Measurements from ENCODE around the gene PIM1.

Gene PIM1

DNA sequence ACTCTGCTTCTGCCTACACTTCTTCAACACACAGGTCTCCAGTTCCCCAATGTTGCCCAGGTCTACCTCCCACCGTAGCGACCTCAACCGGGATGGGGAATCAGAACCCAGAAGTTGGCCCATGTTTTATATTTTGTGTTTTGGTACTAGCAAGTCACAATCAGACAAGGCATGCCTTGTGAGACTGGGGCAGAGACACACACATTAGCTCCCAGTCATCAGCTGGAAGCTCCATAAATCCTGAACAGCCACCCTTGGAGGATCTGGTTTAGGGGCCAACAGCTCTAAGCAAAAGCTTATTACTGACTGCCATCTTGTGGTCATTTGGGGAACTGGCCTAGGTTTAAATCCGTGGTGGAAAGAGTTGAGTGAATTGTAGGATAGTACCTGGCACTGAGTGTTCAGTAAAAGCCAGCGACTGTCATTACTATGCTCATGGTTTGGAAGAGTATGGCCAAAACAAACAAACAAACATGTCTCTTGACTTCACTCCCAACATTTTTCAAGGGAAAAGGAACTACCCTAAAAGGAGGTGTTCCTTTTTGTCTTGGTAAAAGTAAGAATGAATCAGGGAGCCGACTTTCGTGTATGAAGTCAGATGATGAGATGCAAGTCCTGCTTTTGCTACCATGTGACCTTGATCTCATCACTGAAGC, 40.5 kb downstream of the PIM1 start:
- H3K27ac ChIP-seq = no peak overlapping the region
- DNase-seq = peak; percentile 80
- H3K4me3 ChIP-seq (ENCODE audit: low read depth, low read length) = no peak overlapping the region
- no peaks in the 10 kb centered on the region for H3K36me3 ChIP-seq (replicated peaks)
- H3K27me3 ChIP-seq (replicated peaks) = no peaks in the 10 kb centered on the region
- TF ChIP-seq, protein P1, sequence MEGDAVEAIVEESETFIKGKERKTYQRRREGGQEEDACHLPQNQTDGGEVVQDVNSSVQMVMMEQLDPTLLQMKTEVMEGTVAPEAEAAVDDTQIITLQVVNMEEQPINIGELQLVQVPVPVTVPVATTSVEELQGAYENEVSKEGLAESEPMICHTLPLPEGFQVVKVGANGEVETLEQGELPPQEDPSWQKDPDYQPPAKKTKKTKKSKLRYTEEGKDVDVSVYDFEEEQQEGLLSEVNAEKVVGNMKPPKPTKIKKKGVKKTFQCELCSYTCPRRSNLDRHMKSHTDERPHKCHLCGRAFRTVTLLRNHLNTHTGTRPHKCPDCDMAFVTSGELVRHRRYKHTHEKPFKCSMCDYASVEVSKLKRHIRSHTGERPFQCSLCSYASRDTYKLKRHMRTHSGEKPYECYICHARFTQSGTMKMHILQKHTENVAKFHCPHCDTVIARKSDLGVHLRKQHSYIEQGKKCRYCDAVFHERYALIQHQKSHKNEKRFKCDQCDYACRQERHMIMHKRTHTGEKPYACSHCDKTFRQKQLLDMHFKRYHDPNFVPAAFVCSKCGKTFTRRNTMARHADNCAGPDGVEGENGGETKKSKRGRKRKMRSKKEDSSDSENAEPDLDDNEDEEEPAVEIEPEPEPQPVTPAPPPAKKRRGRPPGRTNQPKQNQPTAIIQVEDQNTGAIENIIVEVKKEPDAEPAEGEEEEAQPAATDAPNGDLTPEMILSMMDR (IDR thresholded peaks at IDR 0.05; ENCODE audit: low read depth, low read length, missing control alignments) = peak; percentile 90
- in situ Hi-C loops (cut with HindIII; ENCODE audit: low pct_ligation_motif_present, low sequenced_read_pairs) = no loop called here

DNA sequence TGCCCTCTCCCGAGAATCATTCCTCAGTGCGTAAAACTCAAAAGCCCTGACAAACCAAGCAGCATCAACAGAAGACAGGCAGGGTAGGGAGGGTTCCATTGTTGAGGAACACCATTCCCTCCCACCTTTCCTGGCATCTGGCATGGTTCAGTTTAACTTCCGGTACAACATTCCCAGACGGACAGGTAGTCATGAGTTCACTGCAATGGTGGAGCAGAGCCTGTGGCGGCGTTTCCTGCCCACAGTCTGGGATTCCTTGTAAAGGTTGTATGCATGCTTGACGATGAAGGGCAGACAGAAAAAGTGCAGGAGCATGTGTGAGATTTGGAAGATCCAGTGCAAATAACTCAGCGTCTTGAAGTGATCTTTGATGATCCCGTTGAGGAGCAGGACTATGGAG, 42.3 kb downstream of the PIM1 start:
- Histone ChIP-seq H3K27me3 (replicated peaks) (no peaks in the 10 kb centered on the region), H3K27ac (no peak overlapping the region), H3K4me3 (ENCODE audit: low read depth, low read length) (no peak overlapping the region), H3K36me3 (replicated peaks) (no peaks in the 10 kb centered on the region)
- in situ Hi-C loops (cut with HindIII; ENCODE audit: low pct_ligation_motif_present, low sequenced_read_pairs) = no loop called here
- TF ChIP-seq, protein P1 (IDR thresholded peaks at IDR 0.05; ENCODE audit: low read depth, low read length, missing control alignments) = no peak
- DNase-seq = no peak

DNA sequence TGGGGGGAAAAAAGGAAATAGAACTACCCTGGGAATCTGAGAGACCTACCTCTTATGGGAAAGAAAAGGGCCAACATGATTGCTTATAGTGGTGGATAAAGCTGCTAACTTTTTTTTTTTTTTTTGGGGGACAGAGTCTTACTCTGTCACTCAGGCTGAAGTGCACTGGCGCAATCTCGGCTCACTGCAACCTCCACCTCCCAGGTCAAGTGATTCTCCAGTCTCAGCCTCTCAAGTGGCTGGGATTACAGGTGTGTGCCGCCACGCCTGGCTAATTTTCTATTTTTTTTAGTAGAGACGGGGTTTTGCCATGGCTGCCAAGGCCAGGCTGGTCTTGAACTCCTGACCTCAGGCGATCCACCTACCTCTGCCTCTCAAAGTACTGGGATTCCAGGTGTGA, 48.1 kb downstream of the PIM1 start:
- TF ChIP-seq, protein P1 (IDR thresholded peaks at IDR 0.05; ENCODE audit: low read depth, low read length, missing control alignments) = no peak
- Histone ChIP-seq H3K4me3 (ENCODE audit: low read depth, low read length) (no peak overlapping the region), H3K27ac (no peak overlapping the region), H3K36me3 (replicated peaks) (no peaks in the 10 kb centered on the region), H3K27me3 (replicated peaks) (no peaks in the 10 kb centered on the region)
- in situ Hi-C loops (cut with HindIII; ENCODE audit: low pct_ligation_motif_present, low sequenced_read_pairs) = no loop called here
- DNase-seq = no peak

DNA sequence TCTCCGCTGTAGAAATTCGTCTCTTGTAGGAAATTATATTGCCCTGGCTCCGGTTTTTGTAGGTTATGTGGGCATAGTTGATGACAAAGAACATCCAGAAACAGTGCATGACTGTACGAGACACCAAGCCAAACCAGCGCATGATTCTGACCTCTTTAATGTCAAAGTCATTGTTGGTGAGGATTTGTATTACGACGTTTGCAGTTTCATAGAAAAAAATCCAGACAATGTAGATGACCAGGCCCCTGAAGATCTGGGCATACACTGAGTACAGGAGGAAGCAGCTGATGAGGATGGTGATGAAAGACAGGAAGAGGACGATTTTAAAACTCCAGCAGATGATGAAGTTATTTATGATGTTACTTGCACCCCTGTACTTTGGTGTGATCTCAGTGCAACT, 48.6 kb downstream of the PIM1 start:
- Histone ChIP-seq H3K4me3 (ENCODE audit: low read depth, low read length) (no peak overlapping the region), H3K27ac (no peak overlapping the region), H3K27me3 (replicated peaks) (no peaks in the 10 kb centered on the region), H3K36me3 (replicated peaks) (no peaks in the 10 kb centered on the region)
- TF ChIP-seq, protein P1 (IDR thresholded peaks at IDR 0.05; ENCODE audit: low read depth, low read length, missing control alignments) = no peak
- DNase-seq = no peak
- in situ Hi-C loops (cut with HindIII; ENCODE audit: low pct_ligation_motif_present, low sequenced_read_pairs) = no loop called here

DNA sequence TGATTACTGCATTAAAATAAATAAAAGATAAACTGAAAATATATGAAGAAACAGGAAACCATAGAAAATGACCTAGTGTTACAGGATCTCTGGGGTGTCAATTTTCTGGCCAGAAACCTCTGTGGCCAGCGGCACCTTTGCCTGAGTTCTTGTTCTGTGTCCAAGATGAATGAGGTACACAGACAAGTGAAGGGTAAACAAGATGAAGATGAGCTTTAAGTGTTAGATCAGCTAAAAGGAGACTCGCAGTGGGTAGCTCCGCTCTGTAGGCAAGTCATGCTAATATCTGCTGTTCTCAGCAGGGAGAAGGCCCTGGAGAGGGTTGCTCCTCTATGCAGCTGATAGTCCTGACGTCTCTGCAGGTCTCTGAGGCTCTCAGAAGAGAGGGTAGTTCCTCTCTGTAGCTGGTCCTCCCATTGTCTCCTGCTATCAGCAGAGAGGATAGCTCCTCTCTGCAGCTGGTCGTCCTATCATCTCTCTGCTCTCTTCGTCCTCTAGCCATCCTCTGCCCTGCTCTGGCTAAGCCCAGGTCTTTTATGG, 51.7 kb downstream of the PIM1 start:
- in situ Hi-C loops (cut with HindIII; ENCODE audit: low pct_ligation_motif_present, low sequenced_read_pairs) = no loop called here
- TF ChIP-seq, protein P1 (IDR thresholded peaks at IDR 0.05; ENCODE audit: low read depth, low read length, missing control alignments) = no peak
- DNase-seq = no peak
- H3K27ac ChIP-seq = no peak overlapping the region
- H3K4me3 ChIP-seq (ENCODE audit: low read depth, low read length) = peak overlapping the region; percentile 64
- no peaks in the 10 kb centered on the region for H3K27me3 ChIP-seq (replicated peaks)
- H3K36me3 ChIP-seq (replicated peaks) = no peaks in the 10 kb centered on the region
